GM12891 (cell line): ENCODE results near the gene JMJD8.

Experiments
- POLR2A ChIP-seq: IDR thresholded peaks from 2 replicates; pipeline ENCODE4 v1.6.1; 2011; ENCODE audit warnings: low read depth, low read length, control low read depth
- POLR2AphosphoS5 ChIP-seq: IDR thresholded peaks from 2 replicates; pipeline ENCODE4 v1.6.1; 2011; ENCODE audit warnings: low read depth, low read length, control low read depth

- TF ChIP-seq POLR2A (no peak), POLR2AphosphoS5 (no peak)
These were observed 23.0 kb upstream of the JMJD8 start for GRCh38 chr16:707062-707538.
